WERI-Rb-1 (cell line): Measurements from ENCODE around the gene PDLIM3.
"Not testable (repeated sequence)": the region's sequence is repeated elsewhere in the genome, so short reads cannot be mapped to it uniquely, and the experiment has no call there.

Experiments
- DNase-seq: peaks from one replicate; pipeline ENCODE4 v3.0.0-alpha.2; 2020
- H3K27ac ChIP-seq: fragments of 250-450 bp; sonication (Bioruptor Pico); 2 replicates; pipeline ENCODE4 v1.5.1; 2020; ENCODE audit warnings: mild to moderate bottlenecking, moderate library complexity
- H3K27me3 ChIP-seq: fragments of 250-450 bp; sonication (Bioruptor Pico); 2 replicates; pipeline ENCODE4 v1.5.1; 2021; ENCODE audit warnings: mild to moderate bottlenecking, low read depth, moderate library complexity; ENCODE audit not compliant: insufficient read depth, severe bottlenecking
- H3K36me3 ChIP-seq: fragments of 250-450 bp; sonication (Bioruptor Pico); 2 replicates; pipeline ENCODE4 v1.5.1; 2020; ENCODE audit warnings: mild to moderate bottlenecking, moderate library complexity
- H3K4me3 ChIP-seq: 2 replicates; pipeline ENCODE4 v1.5.1; 2011; ENCODE audit warnings: low read depth, mild to moderate bottlenecking, control low read depth, low read length
- H3K9me3 ChIP-seq: fragments of 250-450 bp; sonication (Bioruptor Pico); 2 replicates; pipeline ENCODE4 v1.5.1; 2021; ENCODE audit warnings: mild to moderate bottlenecking, moderate library complexity; ENCODE audit not compliant: severe bottlenecking
- CTCF ChIP-seq: IDR thresholded peaks from 2 replicates; pipeline ENCODE4 v1.5.1; 2011; ENCODE audit warnings: low read depth, mild to moderate bottlenecking, control low read depth, inconsistent platforms, low read length

PDLIM3 gene

DNA sequence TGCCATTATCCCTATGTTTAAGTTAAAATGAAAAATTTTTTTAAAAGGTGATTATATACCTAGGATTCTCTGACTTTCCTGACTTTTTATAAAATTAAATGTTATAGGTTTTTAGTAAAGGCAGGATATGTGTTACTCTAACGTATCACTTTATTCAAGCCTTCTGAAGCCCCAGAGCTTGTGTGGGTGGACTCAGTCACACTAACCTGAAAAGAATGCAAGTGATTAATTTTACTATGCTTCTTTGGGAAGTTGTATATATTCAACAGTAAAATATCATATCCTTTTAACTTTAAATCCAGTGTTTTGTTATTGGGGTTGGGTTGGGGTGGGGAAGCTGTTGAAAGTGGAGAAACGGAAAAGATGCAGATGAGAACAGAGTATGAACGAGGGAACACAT is 22.8 kb downstream of the PDLIM3 start:
- no peaks in the 10 kb centered on the region for H3K36me3 ChIP-seq
- DNase-seq = no peak

DNA sequence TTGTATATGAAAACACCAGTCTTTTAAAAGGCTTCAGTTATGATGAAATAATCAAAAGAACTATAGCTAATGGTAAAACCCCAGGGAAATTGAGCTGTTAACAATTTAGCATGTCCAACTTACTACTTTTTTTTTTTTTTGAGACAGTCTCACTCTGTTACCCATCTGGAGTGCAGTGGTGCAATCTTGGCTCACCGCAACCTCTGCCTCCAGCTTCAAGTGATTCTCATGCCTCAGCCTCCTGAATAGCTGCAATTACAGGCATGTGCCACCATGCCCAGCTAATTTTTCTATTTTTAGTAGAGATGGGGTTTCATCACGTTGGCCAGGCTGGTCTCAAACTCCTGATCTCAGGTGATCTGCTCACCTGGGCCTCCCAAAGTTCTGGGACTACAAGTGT is 24.1 kb downstream of the PDLIM3 start:
- H3K9me3 ChIP-seq, H3K4me3 ChIP-seq, H3K27ac ChIP-seq, H3K27me3 ChIP-seq, DNase-seq, H3K36me3 ChIP-seq: not testable (repeated sequence)

More for the DNA sequence above, 22.8 kb downstream of the PDLIM3 start:
- Histone ChIP-seq H3K9me3 (no peaks in the 10 kb centered on the region), H3K4me3 (no peak overlapping the region), H3K27me3 (no peaks in the 10 kb centered on the region), H3K27ac (no peak overlapping the region)
- no peak for TF ChIP-seq CTCF

- DNase-seq = no peak
- Histone ChIP-seq H3K27ac (no peak overlapping the region), H3K9me3 (no peaks in the 10 kb centered on the region), H3K27me3 (no peaks in the 10 kb centered on the region), H3K36me3 (no peaks in the 10 kb centered on the region), H3K4me3 (no peak overlapping the region)
- TF ChIP-seq CTCF = no peak
Measured at GRCh38 chr4:185510806-185511205, 24.5 kb downstream of the PDLIM3 start.

DNA sequence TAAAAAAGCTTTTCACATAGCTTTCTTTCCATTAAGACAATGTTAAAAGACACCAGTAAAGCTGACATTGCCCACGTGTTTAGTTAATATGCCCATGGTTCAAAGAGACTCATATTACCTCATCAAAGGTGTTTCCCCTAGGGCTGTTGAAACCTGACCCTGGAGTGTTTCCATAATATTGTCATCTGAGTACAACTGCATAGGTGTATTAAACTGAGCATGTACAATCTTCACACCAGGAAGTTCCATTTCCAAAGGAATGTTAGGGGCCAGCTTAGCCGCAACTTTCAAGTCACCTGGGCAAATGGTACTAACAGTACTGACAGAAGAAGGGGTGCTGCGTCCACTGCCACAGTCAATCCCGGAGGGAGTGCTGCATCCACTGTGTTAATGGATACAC is 27.1 kb downstream of the PDLIM3 start:
- H3K4me3 ChIP-seq = no peak overlapping the region
- H3K9me3 ChIP-seq = no peaks in the 10 kb centered on the region
- no peaks in the 10 kb centered on the region for H3K36me3 ChIP-seq
- no peak for DNase-seq
- TF ChIP-seq CTCF = no peak
- H3K27me3 ChIP-seq = no peaks in the 10 kb centered on the region
- H3K27ac ChIP-seq = no peak overlapping the region

GRCh38 chr4:185506422-185506821 is 28.9 kb downstream of the PDLIM3 start:
- no peak overlapping the region for H3K4me3 ChIP-seq
- no peak for DNase-seq
- H3K27ac ChIP-seq = no peak overlapping the region
- H3K27me3 ChIP-seq = no peaks in the 10 kb centered on the region
- no peaks in the 10 kb centered on the region for H3K9me3 ChIP-seq
- TF ChIP-seq CTCF = no peak
- H3K36me3 ChIP-seq = no peaks in the 10 kb centered on the region

GRCh38 chr4:185504098-185505047 is 30.9 kb downstream of the PDLIM3 start:
- Histone ChIP-seq H3K27ac (no peak overlapping the region), H3K36me3 (no peaks in the 10 kb centered on the region), H3K9me3 (peaks cover 7% of the 10 kb centered on the region), H3K4me3 (no peak overlapping the region), H3K27me3 (no peaks in the 10 kb centered on the region)
- DNase-seq = no peak
- no peak for TF ChIP-seq CTCF
